ENCODE measurements around the gene TJAP1. TPM values are rescaled to one million over a fixed set of nuclear protein-coding genes. Genes with fewer than 3 reads are reported as not detected.
A peak's percentile ranks its signal among the peaks of the same experiment; 100 is the strongest.

Gene TJAP1
- polyA plus RNA-seq, 1 donor (not counting 4 experiments of a cell fraction or from before 2014, with no cell fraction given): 23.3 TPM

- H4K20me1 ChIP-seq (ENCODE audit: control insufficient read depth, extremely low read depth, insufficient read depth, low read length): peaks cover 2% of the 10 kb centered on the region
- FAIRE-seq: no peak
- H3K9ac ChIP-seq (ENCODE audit: control insufficient read depth, extremely low read depth, insufficient read depth, low read length): no peak overlapping the region
- H3K9me1 ChIP-seq (ENCODE audit: control insufficient read depth, extremely low read depth, insufficient read depth, low read length): peaks cover 5% of the 10 kb centered on the region
- no peaks in the 10 kb centered on the region for H3K9me3 ChIP-seq (ENCODE audit: control insufficient read depth, low read depth, low read length)
- H3K79me2 ChIP-seq (ENCODE audit: control insufficient read depth, insufficient read depth, low read length): peaks cover 27% of the 10 kb centered on the region
- H3K36me3 ChIP-seq (ENCODE audit: control insufficient read depth in 2 of 2, extremely low read depth in 1 of 2, insufficient read depth in 2 of 2, low read length in 2 of 2): peaks cover 21 to 36% of the 10 kb centered on the region in 2 experiments
- no peak overlapping the region for H3K4me2 ChIP-seq (ENCODE audit: control insufficient read depth, extremely low read depth, insufficient read depth, low read depth, low read length)
- no peak overlapping the region for H3K27ac ChIP-seq (ENCODE audit: control insufficient read depth, insufficient read depth, low read length)
- DNase-seq (ENCODE audit: low read depth, low spot score): no peak
- peaks cover 29% of the 10 kb centered on the region for H3K4me1 ChIP-seq (ENCODE audit: control insufficient read depth, extremely low read depth, insufficient read depth, low read length)
- dilution Hi-C loops (cut with MboI; ENCODE audit: extremely low pct_ligation_motif_present, low sequenced_read_pairs): no loop called here
- TF ChIP-seq CTCF (optimal IDR thresholded peaks at IDR 0.05 in 1 of 3, IDR thresholded peaks at IDR 0.05 in 1 of 3, conservative IDR thresholded peaks at IDR 0.05 in 1 of 3; ENCODE audit: extremely low read depth in 1 of 3, insufficient read depth in 2 of 3, low read length in 3 of 3): no peak
- TF ChIP-seq EZH2 (IDR thresholded peaks at IDR 0.05; ENCODE audit: low read length): no peak
- no peak overlapping the region for H3K4me3 ChIP-seq (ENCODE audit: control insufficient read depth in 2 of 3, extremely low read depth in 1 of 3, insufficient read depth in 2 of 3, low read depth in 1 of 3, low read length in 3 of 3)
- H2AFZ ChIP-seq (ENCODE audit: control insufficient read depth, low read length): no peak overlapping the region
- peaks cover 10% of the 10 kb centered on the region for H3K27me3 ChIP-seq (ENCODE audit: control insufficient read depth, extremely low read depth, insufficient read depth, low read length)
These were observed 34.5 kb downstream of the TJAP1 start for GRCh38 chr6:43511824-43512415.

GRCh38 chr6:43515808-43516207 is 38.4 kb downstream of the TJAP1 start:
- no peak for DNase-seq (ENCODE audit: low read depth, low spot score)
- H3K9me1 ChIP-seq (ENCODE audit: control insufficient read depth, extremely low read depth, insufficient read depth, low read length): peaks cover 8% of the 10 kb centered on the region
- H3K36me3 ChIP-seq (ENCODE audit: control insufficient read depth in 2 of 2, extremely low read depth in 1 of 2, insufficient read depth in 2 of 2, low read length in 2 of 2): peaks cover 33 to 55% of the 10 kb centered on the region in 2 experiments
- H3K4me3 ChIP-seq (ENCODE audit: control insufficient read depth in 2 of 3, extremely low read depth in 1 of 3, insufficient read depth in 2 of 3, low read depth in 1 of 3, low read length in 3 of 3): peak overlapping the region; percentile 75 to 89 (median 86)
- H2AFZ ChIP-seq (ENCODE audit: control insufficient read depth, low read length): no peak overlapping the region
- H3K27ac ChIP-seq (ENCODE audit: control insufficient read depth, insufficient read depth, low read length): peak overlapping the region; percentile 92
- H4K20me1 ChIP-seq (ENCODE audit: control insufficient read depth, extremely low read depth, insufficient read depth, low read length): peaks cover 8% of the 10 kb centered on the region
- H3K4me1 ChIP-seq (ENCODE audit: control insufficient read depth, extremely low read depth, insufficient read depth, low read length): peaks cover 28% of the 10 kb centered on the region
- no peaks in the 10 kb centered on the region for H3K27me3 ChIP-seq (ENCODE audit: control insufficient read depth, extremely low read depth, insufficient read depth, low read length)
- no peak for FAIRE-seq
- H3K79me2 ChIP-seq (ENCODE audit: control insufficient read depth, insufficient read depth, low read length): peaks cover 60% of the 10 kb centered on the region
- H3K9ac ChIP-seq (ENCODE audit: control insufficient read depth, extremely low read depth, insufficient read depth, low read length): peak overlapping the region; percentile 97
- dilution Hi-C loops (cut with MboI; ENCODE audit: extremely low pct_ligation_motif_present, low sequenced_read_pairs): no loop called here
- no peaks in the 10 kb centered on the region for H3K9me3 ChIP-seq (ENCODE audit: control insufficient read depth, low read depth, low read length)
- TF ChIP-seq EZH2 (IDR thresholded peaks at IDR 0.05; ENCODE audit: low read length): no peak
- no peak for TF ChIP-seq CTCF (optimal IDR thresholded peaks at IDR 0.05 in 1 of 3, IDR thresholded peaks at IDR 0.05 in 1 of 3, conservative IDR thresholded peaks at IDR 0.05 in 1 of 3; ENCODE audit: extremely low read depth in 1 of 3, insufficient read depth in 2 of 3, low read length in 3 of 3)
- H3K4me2 ChIP-seq (ENCODE audit: control insufficient read depth, extremely low read depth, insufficient read depth, low read depth, low read length): peak overlapping the region; percentile 98

Measured in keratinocyte (primary cell).